ENCODE data around the gene SEC24D. TPM values are rescaled to one million over a fixed set of nuclear protein-coding genes. Genes with fewer than 3 reads are reported as not detected.

The SEC24D gene
- total RNA-seq, 1 donor from 2014 or later = 48.1 TPM

DNA sequence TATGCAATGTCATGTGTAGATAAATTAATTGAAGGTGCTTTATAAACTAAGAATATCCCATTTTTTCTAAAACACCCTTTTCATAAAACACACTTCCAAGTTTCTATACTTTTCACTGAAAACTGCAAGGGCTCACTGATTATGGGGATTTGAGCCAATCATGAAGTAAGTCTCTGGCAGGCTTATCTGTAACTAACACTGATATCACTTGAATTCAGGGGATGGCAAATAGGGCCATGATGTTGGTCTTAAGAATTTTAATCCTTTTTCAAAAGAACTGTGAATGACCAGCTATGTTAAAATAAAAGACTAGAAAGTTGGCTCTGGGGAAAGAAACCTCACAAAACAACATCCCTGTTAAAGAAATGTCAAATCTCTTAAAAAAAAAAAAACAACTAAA, 13.0 kb upstream of the SEC24D start:
- DNase-seq (no peak), ATAC-seq (no peak)
- TF ChIP-seq, protein P1, sequence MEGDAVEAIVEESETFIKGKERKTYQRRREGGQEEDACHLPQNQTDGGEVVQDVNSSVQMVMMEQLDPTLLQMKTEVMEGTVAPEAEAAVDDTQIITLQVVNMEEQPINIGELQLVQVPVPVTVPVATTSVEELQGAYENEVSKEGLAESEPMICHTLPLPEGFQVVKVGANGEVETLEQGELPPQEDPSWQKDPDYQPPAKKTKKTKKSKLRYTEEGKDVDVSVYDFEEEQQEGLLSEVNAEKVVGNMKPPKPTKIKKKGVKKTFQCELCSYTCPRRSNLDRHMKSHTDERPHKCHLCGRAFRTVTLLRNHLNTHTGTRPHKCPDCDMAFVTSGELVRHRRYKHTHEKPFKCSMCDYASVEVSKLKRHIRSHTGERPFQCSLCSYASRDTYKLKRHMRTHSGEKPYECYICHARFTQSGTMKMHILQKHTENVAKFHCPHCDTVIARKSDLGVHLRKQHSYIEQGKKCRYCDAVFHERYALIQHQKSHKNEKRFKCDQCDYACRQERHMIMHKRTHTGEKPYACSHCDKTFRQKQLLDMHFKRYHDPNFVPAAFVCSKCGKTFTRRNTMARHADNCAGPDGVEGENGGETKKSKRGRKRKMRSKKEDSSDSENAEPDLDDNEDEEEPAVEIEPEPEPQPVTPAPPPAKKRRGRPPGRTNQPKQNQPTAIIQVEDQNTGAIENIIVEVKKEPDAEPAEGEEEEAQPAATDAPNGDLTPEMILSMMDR (IDR thresholded peaks at IDR 0.05) = no peak
- H3K4me1 ChIP-seq = no peaks in the 10 kb centered on the region
- intact Hi-C loops (cut with DNase I) = no loop called here
- H3K9me3 ChIP-seq = no peaks in the 10 kb centered on the region
- H3K27ac ChIP-seq = no peak overlapping the region
- no peaks in the 10 kb centered on the region for H3K36me3 ChIP-seq
- H3K4me3 ChIP-seq = no peak overlapping the region
- H3K27me3 ChIP-seq = no peaks in the 10 kb centered on the region

- DNase-seq = no peak
- H3K4me1 ChIP-seq = no peaks in the 10 kb centered on the region
- H3K27me3 ChIP-seq = no peaks in the 10 kb centered on the region
- intact Hi-C loops (cut with DNase I) = no loop called here
- ATAC-seq = no peak
- no peaks in the 10 kb centered on the region for H3K9me3 ChIP-seq
- no peak overlapping the region for H3K27ac ChIP-seq
- TF ChIP-seq, protein P1 (IDR thresholded peaks at IDR 0.05) = no peak
- no peaks in the 10 kb centered on the region for H3K36me3 ChIP-seq
- no peak overlapping the region for H3K4me3 ChIP-seq
Measured at GRCh38 chr4:118848242-118848641, 12.3 kb upstream of the SEC24D start.

- no peak overlapping the region for H3K4me3 ChIP-seq
- no peaks in the 10 kb centered on the region for H3K27me3 ChIP-seq
- H3K36me3 ChIP-seq = no peaks in the 10 kb centered on the region
- no peaks in the 10 kb centered on the region for H3K4me1 ChIP-seq
- H3K9me3 ChIP-seq = no peaks in the 10 kb centered on the region
- intact Hi-C loops (cut with DNase I) = no loop called here
- no peak for DNase-seq
- no peak for ATAC-seq
- TF ChIP-seq, protein P1 (IDR thresholded peaks at IDR 0.05) = no peak
- no peak overlapping the region for H3K27ac ChIP-seq
Measured at GRCh38 chr4:118846979-118847378, 11.1 kb upstream of the SEC24D start.

- no peaks in the 10 kb centered on the region for H3K27me3 ChIP-seq
- H3K9me3 ChIP-seq = no peaks in the 10 kb centered on the region
- H3K4me1 ChIP-seq = no peaks in the 10 kb centered on the region
- H3K27ac ChIP-seq = no peak overlapping the region
- DNase-seq (no peak), ATAC-seq (no peak)
- TF ChIP-seq, protein P1 (IDR thresholded peaks at IDR 0.05) = no peak
- intact Hi-C loops (cut with DNase I) = no loop called here
- H3K4me3 ChIP-seq = no peak overlapping the region
- no peaks in the 10 kb centered on the region for H3K36me3 ChIP-seq
Measured at GRCh38 chr4:118845552-118846050, 9.7 kb upstream of the SEC24D start.

DNA sequence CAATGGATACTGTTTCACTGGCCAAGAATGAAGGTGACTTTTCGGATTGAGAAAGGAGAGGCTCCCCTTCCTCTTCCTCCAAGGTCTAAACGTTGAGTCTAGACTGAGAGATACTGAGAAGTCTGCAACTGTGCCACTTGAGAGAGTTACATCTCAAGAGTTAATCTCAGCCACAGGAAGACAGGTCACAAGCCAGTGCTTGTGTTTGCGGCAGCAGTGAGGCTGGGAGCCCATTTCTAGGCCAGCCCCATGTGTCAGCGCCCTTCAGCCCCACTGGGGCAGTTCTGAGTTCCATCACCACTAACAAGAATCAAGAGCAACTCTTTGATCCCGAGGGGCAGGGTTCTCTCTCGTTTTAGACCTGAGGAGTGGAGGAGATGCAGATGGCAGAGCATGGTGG, 7.3 kb upstream of the SEC24D start:
- Histone ChIP-seq H3K27me3 (no peaks in the 10 kb centered on the region), H3K4me3 (no peak overlapping the region), H3K4me1 (no peaks in the 10 kb centered on the region), H3K9me3 (no peaks in the 10 kb centered on the region), H3K36me3 (no peaks in the 10 kb centered on the region), H3K27ac (no peak overlapping the region)
- TF ChIP-seq, protein P1 (IDR thresholded peaks at IDR 0.05) = no peak
- intact Hi-C loops (cut with DNase I) = no loop called here
- DNase-seq (no peak), ATAC-seq (no peak)

DNA sequence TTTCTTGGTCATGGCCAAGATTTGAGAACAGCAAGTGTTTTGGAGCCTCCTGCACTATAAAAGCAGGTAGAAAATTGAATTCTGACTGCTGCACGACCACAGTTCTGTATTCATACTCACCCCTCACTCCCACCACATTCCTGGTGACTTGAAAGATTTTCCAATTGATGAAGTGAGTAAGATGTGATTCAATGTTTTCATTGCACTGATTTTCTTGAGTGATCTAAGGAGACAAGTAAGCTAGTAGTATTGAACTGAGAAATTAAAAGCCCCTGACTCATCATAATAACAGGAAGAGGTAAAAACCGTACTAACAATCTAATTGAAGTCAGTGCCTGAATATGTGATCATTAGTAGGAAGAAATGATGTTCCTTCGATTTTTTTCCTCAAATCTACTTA, 6.1 kb upstream of the SEC24D start:
- Histone ChIP-seq H3K27me3 (no peaks in the 10 kb centered on the region), H3K27ac (no peak overlapping the region), H3K9me3 (no peaks in the 10 kb centered on the region), H3K4me1 (no peaks in the 10 kb centered on the region), H3K4me3 (no peak overlapping the region), H3K36me3 (no peaks in the 10 kb centered on the region)
- TF ChIP-seq, protein P1 (IDR thresholded peaks at IDR 0.05) = no peak
- intact Hi-C loops (cut with DNase I) = no loop called here
- DNase-seq (no peak), ATAC-seq (no peak)

All from upper lobe of right lung (tissue), 1 donor.